Measurements from ENCODE around the gene CASP2. TPM values are rescaled to one million over a fixed set of nuclear protein-coding genes. Genes with fewer than 3 reads are reported as not detected.
A peak's percentile ranks its signal among the peaks of the same experiment; 100 is the strongest.
"Not testable (repeated sequence)": the region's sequence is repeated elsewhere in the genome, so short reads cannot be mapped to it uniquely, and the experiment has no call there.

Gene CASP2
- total RNA-seq, 1 donor from 2014 or later: 20.4 TPM

DNA sequence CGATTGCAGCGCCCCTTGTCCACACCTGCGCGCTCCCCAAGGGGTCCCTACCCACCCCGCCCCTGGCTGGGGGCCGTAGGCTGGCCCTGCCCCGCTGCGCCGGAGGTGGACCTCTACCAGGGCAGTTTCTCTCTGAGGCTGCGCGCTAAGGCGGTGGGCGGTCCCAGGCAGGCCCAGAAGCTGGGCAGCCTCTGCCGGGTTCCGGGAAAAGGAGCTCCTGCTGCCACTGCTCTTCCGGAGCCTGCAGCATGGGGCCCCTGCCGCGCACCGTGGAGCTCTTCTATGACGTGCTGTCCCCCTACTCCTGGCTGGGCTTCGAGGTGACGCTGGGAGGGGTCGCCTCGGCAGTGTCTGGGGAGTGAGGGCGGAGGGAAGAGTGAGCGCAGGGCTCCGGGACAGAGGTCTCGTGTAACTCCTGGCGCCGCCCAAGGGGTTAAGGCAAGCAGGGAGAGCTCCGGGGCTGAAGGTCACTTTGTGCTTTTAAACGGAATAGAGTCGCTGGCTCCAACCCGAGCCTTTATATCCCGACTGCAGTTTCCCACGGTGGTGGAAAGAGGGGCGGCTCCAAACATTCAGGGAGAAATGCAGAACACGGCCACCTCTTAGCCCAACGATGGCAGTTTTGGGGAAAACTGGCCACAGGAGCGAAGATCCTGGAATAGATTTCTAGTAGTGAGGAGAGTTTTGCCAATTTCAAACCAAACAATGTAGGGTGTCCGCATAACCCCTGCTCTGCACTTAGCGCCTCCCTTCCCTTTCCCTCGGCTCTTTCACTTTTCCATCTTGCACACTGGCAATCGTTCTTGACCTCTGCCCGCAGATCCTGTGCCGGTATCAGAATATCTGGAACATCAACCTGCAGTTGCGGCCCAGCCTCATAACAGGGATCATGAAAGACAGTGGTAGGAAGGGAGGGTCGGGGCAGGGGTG is 24.6 kb upstream of the CASP2 start, which contains the start of gene GSTK1:
Gene GSTK1, plus strand, starts transcription at position 176 of the 930 bp plus-strand sequence. Its CDS starts 73 bp downstream, at position 249.
- DNase-seq (ENCODE audit: low spot score in 2 of 2): peak; percentile 48 to 79
- no peak for FAIRE-seq

GRCh38 chr7:143264196-143264568 is 24.0 kb upstream of the CASP2 start:
- DNase-seq (ENCODE audit: low spot score in 2 of 2); FAIRE-seq: not testable (repeated sequence)

GRCh38 chr7:143265017-143265693 is 23.0 kb upstream of the CASP2 start:
- FAIRE-seq: no peak
- DNase-seq (ENCODE audit: low spot score in 2 of 2): no peak

DNA sequence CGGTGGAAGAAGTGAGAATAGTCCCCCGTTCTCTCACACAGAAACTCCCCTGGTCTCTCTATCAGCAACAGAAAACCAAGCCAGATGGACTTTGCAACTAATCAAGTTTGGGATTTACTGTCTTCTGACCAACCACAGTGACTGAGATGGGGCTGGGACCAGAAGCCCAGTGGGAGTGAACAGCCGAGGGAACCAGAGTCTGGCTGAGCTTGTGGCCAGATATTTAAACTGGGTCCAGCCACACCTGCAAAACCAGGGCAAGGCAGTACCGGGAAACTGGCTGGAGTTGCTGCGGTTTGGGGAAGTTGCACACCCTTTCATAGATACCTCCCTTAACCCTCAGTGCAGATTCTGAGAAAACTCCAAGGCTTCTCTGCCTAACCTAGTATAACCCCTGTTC is 18.9 kb upstream of the CASP2 start:
- DNase-seq (ENCODE audit: low spot score in 2 of 2) (no peak), FAIRE-seq (no peak)

- FAIRE-seq: no peak
- no peak for DNase-seq (ENCODE audit: low spot score in 2 of 2)
Measured at GRCh38 chr7:143271240-143271639, 16.9 kb upstream of the CASP2 start.

DNA sequence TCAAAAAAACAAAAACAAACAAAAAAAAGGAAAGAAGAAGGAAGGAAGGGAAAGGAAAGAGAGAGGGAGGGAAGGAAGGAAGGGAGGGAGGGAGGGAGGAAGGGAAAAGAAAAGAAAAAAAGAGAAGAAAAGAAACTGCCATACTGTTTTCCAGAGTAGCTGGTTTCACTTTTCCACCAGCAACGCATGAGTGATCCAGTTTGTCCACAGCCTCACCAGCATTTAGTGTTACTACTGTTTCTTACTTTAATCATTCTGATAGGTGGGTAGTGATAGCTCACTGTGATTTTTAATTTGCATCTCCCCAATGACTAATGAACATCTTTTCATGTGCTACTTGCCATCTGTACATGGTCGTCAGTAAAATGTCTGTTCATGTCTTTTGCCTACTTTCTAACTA is 15.3 kb upstream of the CASP2 start:
- FAIRE-seq (no peak), DNase-seq (ENCODE audit: low spot score in 2 of 2) (no peak)

- DNase-seq (ENCODE audit: low spot score in 2 of 2) (peak in 1 of 2 donors; percentile 38), FAIRE-seq (peak; percentile 93)
Measured at GRCh38 chr7:143279186-143280098, 8.7 kb upstream of the CASP2 start.

DNA sequence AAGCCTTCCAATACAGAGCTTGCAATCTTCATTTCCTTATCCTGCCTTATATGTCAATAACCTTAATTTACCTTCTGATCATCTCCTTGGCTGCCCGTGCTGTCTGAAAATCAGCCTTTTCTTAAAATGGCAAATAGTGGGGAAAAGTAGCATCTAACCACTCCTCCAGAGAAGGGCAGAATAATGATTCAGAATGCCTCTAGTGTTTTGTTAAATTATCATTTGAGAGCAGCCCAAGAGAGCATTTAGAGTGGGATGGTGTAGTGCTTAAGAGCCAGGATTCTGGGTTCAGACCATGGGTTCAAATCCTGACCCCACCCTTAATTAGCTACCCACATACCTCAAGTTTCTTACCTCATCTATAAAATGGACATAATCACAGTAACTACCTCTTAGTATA is 8.0 kb upstream of the CASP2 start:
- FAIRE-seq (no peak), DNase-seq (ENCODE audit: low spot score in 2 of 2) (no peak)

- DNase-seq (ENCODE audit: low spot score in 2 of 2): no peak
- no peak for FAIRE-seq
Measured at GRCh38 chr7:143280566-143280965, 7.6 kb upstream of the CASP2 start.

DNA sequence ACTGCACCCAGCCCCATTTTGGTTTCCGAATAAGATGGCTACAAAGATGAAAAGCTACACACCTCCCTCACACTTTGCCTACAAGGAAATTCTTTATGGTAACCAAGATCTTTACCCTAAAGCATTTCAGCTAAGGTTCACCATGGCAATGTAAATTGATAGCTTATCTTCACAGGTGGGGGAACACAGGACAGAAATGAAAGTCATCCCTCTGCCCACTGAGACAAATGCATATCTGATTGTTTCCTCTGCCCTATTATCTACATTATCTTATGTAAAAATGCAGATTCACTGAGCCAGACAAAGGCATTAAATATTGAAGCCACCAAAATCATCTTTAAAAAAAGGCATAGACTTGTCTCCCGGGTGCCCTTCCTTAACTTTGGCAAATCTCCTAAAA is 6.6 kb upstream of the CASP2 start:
- FAIRE-seq (no peak), DNase-seq (ENCODE audit: low spot score in 2 of 2) (no peak)

DNA sequence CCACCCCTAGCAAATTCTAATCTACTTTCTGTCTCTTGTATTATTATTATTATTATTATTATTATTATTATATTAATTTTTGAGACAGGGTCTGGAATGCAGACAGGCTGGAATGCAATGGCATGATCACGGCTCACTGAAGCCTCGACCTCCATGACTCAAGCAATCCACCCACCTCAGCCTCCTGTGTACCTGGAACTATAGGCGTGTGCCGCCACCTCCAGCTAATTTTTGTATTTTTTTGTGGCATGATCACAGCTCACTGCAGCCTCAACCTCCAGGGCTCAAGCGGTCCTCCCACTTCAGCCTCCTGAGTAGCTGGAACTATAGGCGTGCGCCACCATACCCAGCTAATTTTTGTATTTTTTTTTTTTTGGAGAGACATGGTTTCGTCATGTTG is 6.0 kb upstream of the CASP2 start:
- DNase-seq (ENCODE audit: low spot score in 2 of 2) (no peak), FAIRE-seq (no peak)

DNA sequence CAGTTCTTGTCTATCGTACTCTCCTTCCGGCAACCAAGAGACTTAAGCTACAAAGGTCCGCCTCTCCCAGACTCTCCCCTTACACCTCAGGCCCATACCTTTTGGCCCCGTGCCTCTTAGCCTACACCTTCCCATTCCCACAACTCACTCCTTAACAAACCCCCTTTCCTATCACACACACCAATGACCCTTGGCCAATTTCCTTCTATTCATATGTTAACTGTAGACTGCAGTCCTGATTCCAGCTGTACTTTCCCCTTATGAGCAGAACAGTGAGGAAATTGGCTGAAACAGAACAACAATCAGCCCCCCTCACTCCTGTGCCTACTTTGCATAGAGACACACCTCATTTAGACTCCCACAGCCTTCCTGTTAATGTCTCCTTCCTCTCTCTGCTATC is 4.8 kb upstream of the CASP2 start:
- no peak for DNase-seq (ENCODE audit: low spot score in 2 of 2)
- no peak for FAIRE-seq

DNA sequence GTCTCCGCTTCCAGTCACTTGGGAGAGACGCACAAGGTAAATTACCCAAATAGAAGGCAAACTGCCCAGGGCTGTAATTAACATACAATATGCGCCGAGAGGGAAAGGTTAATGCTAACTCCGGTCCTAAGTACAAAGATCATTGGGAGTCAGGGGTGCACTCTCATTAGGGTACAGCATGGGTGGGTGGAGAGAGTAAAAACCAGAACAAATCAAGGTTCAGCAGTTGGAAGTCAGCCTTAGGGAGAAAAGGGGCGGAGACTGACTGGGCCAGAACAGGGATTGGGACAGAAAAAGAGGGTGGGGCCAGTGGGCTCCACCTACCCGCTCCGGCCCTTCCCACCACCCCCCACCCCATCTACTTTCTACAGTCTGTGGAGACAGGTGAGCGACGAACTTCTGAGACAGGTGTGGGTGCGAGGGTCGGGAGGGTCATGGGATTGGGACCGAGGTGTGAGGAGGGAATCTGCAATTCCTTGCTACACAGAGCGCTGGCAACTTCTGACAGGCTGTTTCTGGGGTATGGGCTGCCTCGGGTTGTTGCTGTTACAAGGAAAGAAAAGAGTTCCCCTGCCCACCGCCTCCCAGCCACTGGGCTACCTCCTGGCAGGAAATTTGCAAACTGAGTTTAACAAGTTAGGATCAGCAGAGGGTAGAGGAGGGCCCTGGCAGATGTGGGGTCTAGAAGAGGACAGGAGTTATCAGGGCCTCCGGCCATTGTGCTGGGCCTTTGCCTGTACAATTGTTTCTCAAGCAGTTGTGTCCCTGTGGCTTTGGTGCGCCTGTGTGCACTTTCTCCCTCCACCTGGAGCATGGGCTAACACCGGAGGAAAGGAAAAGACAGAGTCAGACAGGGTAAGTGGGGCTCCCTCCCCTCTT is 3.3 kb upstream of the CASP2 start, which contains the start of gene TMEM139:
Gene TMEM139, plus strand, starts transcription at position 368 of the 879 bp plus-strand sequence. CDS start 1,000 bp downstream, outside the sequence.
- DNase-seq (ENCODE audit: low spot score in 2 of 2) (no peak), FAIRE-seq (no peak)

DNA sequence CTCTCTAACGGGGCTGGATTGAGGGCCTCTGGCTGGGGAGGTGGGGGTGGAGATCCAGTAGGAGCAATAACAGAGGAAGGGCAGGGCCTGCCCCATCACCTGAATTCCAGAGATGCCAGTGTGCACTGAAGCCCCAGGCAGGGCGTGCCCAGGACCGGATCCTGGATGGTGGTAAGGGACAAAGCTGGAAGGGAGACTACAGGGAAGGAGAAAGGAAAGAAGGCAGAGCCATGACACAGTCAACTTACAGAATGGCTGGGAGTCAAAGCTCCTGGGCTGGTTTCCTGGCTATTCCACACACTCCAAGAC is 2.7 kb upstream of the CASP2 start:
- no peak for FAIRE-seq

GRCh38 chr7:143285806-143286521 is 2.2 kb upstream of the CASP2 start:
- DNase-seq (ENCODE audit: low spot score in 2 of 2): peak in 1 of 2 donors; percentile 46
- no peak for FAIRE-seq

More for the DNA sequence above, 2.7 kb upstream of the CASP2 start:
- no peak for DNase-seq (ENCODE audit: low spot score in 2 of 2)

GRCh38 chr7:143286522-143286890 is 1.6 kb upstream of the CASP2 start:
- DNase-seq (ENCODE audit: low spot score in 2 of 2): no peak
- no peak for FAIRE-seq

GRCh38 chr7:143287339-143287934 is 714 bp upstream of the CASP2 start:
- FAIRE-seq (no peak), DNase-seq (ENCODE audit: low spot score in 2 of 2) (no peak)

GRCh38 chr7:143288836-143289235 is 685 bp downstream of the CASP2 start:
- DNase-seq (ENCODE audit: low spot score in 2 of 2): no peak
- FAIRE-seq: no peak

DNA sequence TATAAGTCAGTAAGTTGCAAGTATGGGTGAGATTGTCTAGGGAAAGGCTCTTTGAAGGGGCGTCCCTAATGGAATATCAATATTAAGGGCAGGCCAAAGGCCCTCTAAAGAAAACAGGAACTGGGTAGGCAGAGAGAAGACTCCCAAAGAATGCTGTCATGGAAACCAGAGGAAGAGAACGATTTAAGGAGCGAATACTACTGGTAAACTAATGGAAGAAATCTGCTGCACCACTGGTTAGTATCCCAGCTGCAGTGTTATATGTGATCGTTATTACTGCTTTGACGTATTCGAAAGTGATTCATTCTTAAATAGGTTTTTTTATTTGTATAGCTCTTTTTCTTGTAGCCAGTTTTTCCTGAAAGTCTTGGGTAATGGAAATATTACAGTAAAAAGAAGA is 1.3 kb downstream of the CASP2 start:
- DNase-seq (ENCODE audit: low spot score in 2 of 2) (no peak), FAIRE-seq (no peak)
